KMS-11 (cell line): Measurements from ENCODE around the gene CCNI2.
A peak's percentile ranks its signal among the peaks of the same experiment; 100 is the strongest.

Experiments used
- H2AFZ ChIP-seq: fragments of 200-600 bp; sonication (generic); 2 replicates; pipeline ENCODE4 v1.6.1; 2016; ENCODE audit warnings: antibody characterized with exemption, mixed run types, low read depth
- H3K27ac ChIP-seq: fragments of 200-600 bp; sonication (generic); 2 replicates; pipeline ENCODE4 v1.6.1; 2016; ENCODE audit warnings: mild to moderate bottlenecking, mixed run types
- H3K27me3 ChIP-seq: fragments of 200-600 bp; sonication (generic); 2 replicates; pipeline ENCODE4 v1.6.1; 2017; ENCODE audit warnings: mild to moderate bottlenecking, low read depth, mixed run types, moderate library complexity; ENCODE audit not compliant: insufficient read depth
- H3K36me3 ChIP-seq: fragments of 200-600 bp; sonication (generic); 2 replicates; pipeline ENCODE4 v1.6.1; 2017; ENCODE audit warnings: mild to moderate bottlenecking, mixed run types; ENCODE audit not compliant: insufficient read depth
- H3K4me1 ChIP-seq: fragments of 200-600 bp; sonication (generic); 2 replicates; pipeline ENCODE4 v1.6.1; 2016; ENCODE audit warnings: mild to moderate bottlenecking, low read depth, mixed run types; ENCODE audit not compliant: poor library complexity, severe bottlenecking
- H3K4me2 ChIP-seq: fragments of 200-600 bp; sonication (generic); 2 replicates; pipeline ENCODE4 v1.7.0; 2016; ENCODE audit warnings: mild to moderate bottlenecking, mixed run types
- H3K4me3 ChIP-seq: fragments of 200-600 bp; sonication (generic); IDR thresholded peaks from 2 replicates; pipeline ENCODE4 v1.6.1; 2017; ENCODE audit warnings: low read depth, low read length, mixed read lengths; ENCODE audit not compliant: insufficient read depth
- H3K79me2 ChIP-seq: fragments of 200-600 bp; sonication (generic); 2 replicates; pipeline ENCODE4 v1.6.1; 2016; ENCODE audit warnings: low read depth, mixed run types; ENCODE audit not compliant: insufficient read depth
- H3K9ac ChIP-seq: fragments of 200-600 bp; sonication (generic); 2 replicates; pipeline ENCODE4 v1.6.1; 2016; ENCODE audit warnings: mild to moderate bottlenecking, mixed run types
- H4K20me1 ChIP-seq: fragments of 200-600 bp; sonication (generic); 2 replicates; pipeline ENCODE4 v1.6.1; 2016; ENCODE audit warnings: mild to moderate bottlenecking, mixed run types; ENCODE audit not compliant: insufficient read depth
- TF ChIP-seq, protein P1 (sequence below): fragments of 200-600 bp; sonication (generic); conservative IDR thresholded peaks from 2 replicates; pipeline ENCODE4 v1.6.1; 2017; ENCODE audit warnings: low read depth, mild to moderate bottlenecking, antibody characterized with exemption, low read length, moderate library complexity, mixed read lengths

Gene CCNI2

DNA sequence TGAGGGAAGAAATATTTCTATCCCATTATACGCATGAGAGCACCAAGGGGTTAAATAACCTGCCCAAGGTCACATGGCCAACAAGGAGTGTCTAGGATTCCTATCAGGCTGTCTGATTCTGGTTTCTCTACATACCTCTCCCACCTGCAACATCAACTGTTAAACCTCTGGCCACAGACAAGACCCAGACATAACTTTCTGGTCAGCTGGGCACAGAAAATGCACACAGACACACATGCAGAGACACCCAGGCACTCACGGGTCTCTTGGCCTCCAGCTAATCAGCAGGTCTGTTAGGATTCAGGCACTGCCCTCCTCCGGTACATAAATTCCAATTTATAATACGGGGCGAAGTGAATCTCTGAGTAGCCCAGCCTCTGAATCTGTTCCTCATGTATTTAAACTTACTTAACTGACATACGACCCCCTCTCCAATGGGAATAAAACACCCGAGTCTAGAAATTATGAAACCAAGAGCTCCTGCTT is 28.3 kb downstream of the CCNI2 start:
- TF ChIP-seq, protein P1, sequence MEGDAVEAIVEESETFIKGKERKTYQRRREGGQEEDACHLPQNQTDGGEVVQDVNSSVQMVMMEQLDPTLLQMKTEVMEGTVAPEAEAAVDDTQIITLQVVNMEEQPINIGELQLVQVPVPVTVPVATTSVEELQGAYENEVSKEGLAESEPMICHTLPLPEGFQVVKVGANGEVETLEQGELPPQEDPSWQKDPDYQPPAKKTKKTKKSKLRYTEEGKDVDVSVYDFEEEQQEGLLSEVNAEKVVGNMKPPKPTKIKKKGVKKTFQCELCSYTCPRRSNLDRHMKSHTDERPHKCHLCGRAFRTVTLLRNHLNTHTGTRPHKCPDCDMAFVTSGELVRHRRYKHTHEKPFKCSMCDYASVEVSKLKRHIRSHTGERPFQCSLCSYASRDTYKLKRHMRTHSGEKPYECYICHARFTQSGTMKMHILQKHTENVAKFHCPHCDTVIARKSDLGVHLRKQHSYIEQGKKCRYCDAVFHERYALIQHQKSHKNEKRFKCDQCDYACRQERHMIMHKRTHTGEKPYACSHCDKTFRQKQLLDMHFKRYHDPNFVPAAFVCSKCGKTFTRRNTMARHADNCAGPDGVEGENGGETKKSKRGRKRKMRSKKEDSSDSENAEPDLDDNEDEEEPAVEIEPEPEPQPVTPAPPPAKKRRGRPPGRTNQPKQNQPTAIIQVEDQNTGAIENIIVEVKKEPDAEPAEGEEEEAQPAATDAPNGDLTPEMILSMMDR, result no peak
- Histone ChIP-seq H3K4me3 (no peak overlapping the region), H3K79me2 (peaks cover 4% of the 10 kb centered on the region; the same call in 1 of the 2 replicates), H3K36me3 (no peaks in the 10 kb centered on the region), H4K20me1 (no peaks in the 10 kb centered on the region), H3K27ac (no peak overlapping the region), H3K27me3 (no peaks in the 10 kb centered on the region), H3K9ac (no peak overlapping the region), H3K4me2 (peak overlapping the region; percentile 57), H2AFZ (no peak overlapping the region), H3K4me1 (peaks cover 45% of the 10 kb centered on the region)

DNA sequence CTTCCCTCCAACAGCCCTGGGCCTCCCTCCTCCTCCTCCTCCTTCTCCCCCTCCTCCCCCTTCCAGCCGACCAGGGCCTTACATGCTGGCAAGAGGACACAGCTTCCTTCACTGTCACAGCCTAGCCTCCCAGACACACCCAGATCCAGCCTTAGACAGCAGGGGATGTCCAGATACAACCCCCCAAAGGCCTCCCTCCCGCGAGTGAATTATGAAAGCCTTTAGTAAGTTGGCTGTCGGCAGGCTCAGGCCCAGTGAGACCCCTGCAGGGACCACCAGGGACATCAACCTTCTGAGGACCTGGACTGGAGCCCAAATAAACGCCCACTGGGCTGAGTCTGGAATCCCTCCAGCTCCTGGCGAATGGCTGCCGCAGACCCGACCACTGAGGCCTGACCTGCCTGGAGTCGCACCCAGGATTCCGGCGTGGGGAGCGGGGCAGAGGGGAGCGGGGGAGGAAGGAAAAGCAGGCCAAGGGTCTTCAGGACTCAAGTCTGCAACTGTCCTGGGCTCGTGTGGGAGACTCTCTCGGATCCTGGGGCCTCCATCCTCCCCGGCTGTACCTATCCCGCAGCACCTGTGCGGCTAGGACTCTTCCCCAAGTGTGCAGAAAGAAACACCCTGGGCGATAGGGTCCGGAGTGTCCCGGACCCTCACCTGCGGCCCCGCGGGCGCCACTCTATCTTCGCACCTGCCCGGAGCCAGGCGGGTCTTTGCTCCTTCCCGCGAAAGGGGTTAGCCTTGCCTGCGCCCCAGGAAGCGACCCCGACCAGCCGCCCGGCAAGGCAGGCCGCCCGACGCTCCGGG is 29.1 kb downstream of the CCNI2 start:
- Histone ChIP-seq H2AFZ (0 out of 2 replicates have a peak overlapping the region, but pooled peaks have one; percentile 92), H3K27ac (no peak overlapping the region), H3K79me2 (peaks cover 4% of the 10 kb centered on the region; the same call in 1 of the 2 replicates)

DNA sequence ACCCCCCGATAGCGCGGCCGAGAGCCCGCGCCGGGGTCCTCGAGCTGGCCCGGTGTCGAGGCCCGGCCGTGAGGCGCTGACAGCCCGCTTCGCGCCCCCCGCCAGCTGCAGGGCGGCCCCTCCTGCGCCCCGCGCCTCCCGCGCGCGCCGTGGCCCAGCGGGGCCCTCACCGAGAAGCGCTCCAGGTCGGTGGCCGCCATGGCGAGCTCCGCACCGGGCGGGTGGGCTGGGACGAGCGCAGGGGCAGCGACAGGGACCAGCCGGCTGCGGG is 29.6 kb downstream of the CCNI2 start:
- peak overlapping the region; percentile 57; the same call in 1 of the 2 replicates for H3K4me2 ChIP-seq
- H3K27me3 ChIP-seq, result no peaks in the 10 kb centered on the region
- H3K36me3 ChIP-seq, result no peaks in the 10 kb centered on the region
- H2AFZ ChIP-seq, result peak overlapping the region; percentile 92; the same call in 1 of the 2 replicates
- H3K27ac ChIP-seq, result no peak overlapping the region
- no peaks in the 10 kb centered on the region for H4K20me1 ChIP-seq
- H3K9ac ChIP-seq, result peak overlapping the region; percentile 93
- no peak overlapping the region for H3K4me3 ChIP-seq
- H3K4me1 ChIP-seq, result peaks cover 55% of the 10 kb centered on the region
- H3K79me2 ChIP-seq, result peaks cover 3% of the 10 kb centered on the region; the same call in 1 of the 2 replicates
- TF ChIP-seq, protein P1, result no peak

More for the DNA sequence above, 29.1 kb downstream of the CCNI2 start:
- TF ChIP-seq, protein P1, result no peak
- no peaks in the 10 kb centered on the region for H4K20me1 ChIP-seq
- H3K9ac ChIP-seq, result peak overlapping the region; percentile 93; the same call in 1 of the 2 replicates
- no peaks in the 10 kb centered on the region for H3K36me3 ChIP-seq
- peaks cover 53% of the 10 kb centered on the region for H3K4me1 ChIP-seq
- no peak overlapping the region for H3K4me3 ChIP-seq
- H3K27me3 ChIP-seq, result no peaks in the 10 kb centered on the region
- peak overlapping the region; percentile 57 for H3K4me2 ChIP-seq

DNA sequence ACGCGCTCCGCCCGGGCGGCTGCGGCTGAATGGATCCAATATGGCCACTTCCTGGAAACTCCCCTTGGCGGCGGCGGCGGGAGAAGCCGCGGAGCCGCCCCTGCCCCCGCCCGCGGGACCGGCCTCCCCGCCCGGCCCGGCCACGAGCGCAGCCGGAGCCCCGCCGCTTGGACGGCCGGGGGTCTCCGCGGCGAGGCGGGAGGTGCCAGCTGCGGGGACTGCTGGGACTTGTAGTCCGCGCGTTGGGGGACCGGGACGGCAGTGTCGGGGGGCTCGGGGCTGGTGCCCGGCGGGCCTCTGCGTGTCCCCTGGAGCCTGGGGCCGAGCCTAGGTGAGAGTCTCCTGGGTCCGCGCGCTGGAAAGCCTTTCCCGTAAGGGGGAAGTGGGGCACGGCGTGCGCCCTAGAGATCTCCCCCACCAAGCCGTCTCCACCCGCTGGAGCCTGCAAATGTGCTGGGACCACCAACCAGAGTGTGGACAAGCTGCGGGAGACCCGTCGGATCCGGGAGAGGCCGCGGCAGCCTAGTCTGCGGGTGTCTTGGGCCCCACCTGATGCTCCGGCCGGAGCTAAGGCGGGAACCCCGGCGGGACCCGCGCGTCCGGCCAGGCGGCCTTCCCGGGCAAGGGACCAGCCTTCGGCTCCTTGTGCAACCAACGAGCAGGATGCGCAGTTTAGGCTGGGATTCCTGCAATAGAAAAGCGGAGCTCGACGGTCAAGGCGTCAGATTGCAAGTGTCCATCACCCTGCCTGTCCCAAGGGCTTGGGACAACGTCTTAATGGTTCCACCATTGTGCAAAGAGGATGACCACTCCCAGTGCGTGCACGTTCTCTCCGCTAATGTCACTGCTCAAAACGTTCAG is 30.2 kb downstream of the CCNI2 start, which contains the start of gene SEPTIN8:
TSS of gene SEPTIN8 (minus strand) at position 31 of the 861 bp plus-strand sequence. CDS start 102 bp downstream, outside the sequence.
- no peak within 1 kb of the TSS for H3K4me3 ChIP-seq
- H3K4me1 ChIP-seq, result peaks cover 55% of the 10 kb centered on the region
- peak within 1 kb of the TSS; percentile 93 for H3K9ac ChIP-seq
- H2AFZ ChIP-seq, result peak within 1 kb of the TSS; percentile 92
- no peaks in the 10 kb centered on the region for H4K20me1 ChIP-seq
- H3K27me3 ChIP-seq, result no peaks in the 10 kb centered on the region
- H3K36me3 ChIP-seq, result no peaks in the 10 kb centered on the region
- H3K4me2 ChIP-seq, result peak within 1 kb of the TSS; percentile 64
- H3K79me2 ChIP-seq, result no peaks in the 10 kb centered on the region; the same call in 1 of the 2 replicates
- TF ChIP-seq, protein P1, result no peak
- peak within 1 kb of the TSS; percentile 41; the same call in 1 of the 2 replicates for H3K27ac ChIP-seq
